ENCODE results near the gene PPP1R9A.

Gene PPP1R9A

DNA sequence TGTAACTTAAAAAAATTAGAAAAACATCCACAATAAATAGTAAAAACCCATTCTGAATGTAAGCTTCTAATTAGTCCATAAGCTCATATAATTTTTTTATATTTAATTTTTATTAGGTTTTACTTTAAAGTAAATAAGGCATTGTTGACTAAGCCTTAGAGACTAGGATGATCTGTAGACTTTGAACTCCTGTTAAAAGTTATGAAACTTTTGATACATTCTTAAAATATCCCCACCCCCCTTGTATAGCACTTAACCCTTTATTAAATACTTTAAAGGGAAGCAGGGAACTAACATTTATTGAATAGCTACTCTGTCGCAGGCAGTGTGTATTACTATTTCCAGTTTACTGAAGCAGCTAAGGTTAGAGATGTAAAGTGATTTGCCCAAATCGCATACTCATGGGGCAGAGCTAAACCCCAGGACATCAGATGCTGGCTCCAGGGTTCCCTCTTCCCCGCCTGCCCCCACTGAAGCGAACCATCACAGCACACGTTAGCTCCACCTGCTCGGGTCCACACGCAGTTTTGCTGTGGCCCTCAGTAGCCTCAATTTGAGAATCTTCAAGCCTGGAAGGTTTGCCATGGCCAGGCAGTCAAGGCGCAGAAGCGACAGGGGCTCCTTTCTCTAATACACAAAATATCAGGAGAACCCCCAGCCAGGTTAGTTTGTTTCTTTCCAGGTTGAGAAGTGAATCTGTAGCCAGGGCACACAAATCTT lies 416.2 kb downstream of the PPP1R9A start:
- DNase-seq = no peak

DNA sequence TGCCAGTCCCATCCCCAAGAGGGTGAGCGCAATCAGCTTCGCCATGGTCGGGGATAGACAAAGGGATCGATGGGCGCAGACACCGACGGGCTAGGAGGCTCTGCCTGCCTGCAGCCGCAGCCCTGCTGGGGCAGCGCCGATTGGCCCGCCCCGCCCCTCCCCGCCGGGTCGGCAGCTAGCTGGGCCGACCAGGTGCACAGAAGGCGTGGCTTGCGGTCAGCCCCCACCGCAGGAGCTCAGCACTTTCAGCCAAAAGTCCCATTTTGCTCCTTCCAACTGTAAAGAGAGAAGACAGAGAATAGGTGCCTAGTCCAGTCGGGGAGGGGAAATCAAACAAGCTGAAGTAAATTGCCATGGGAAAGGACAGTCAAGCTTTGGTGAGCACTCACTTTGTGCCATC lies 417.0 kb downstream of the PPP1R9A start, which contains the start of gene PON1:
PON1 (minus strand) TSS at position 102 of the 400 bp plus-strand sequence; CDS start at position 45, 57 bp downstream.
- no peak for DNase-seq

DNA sequence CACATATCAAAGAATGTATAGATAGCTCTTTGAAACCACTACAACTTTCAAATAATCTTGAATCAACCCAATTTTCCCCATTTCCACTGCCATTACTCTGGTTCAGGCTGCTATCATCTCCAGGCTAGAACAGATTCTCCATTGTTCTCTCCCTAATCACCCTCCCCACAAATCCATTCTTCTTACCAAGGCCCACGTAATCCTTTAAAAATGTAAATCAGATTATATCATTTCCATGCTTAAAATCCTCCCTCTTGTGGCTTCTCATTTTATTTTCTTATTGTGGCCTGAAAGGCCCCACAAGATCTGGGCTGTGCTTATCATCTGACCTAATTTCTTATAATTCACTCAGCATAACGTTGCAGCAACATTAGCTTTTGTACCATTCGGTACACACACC lies 420.0 kb downstream of the PPP1R9A start:
- no peak for DNase-seq

DNA sequence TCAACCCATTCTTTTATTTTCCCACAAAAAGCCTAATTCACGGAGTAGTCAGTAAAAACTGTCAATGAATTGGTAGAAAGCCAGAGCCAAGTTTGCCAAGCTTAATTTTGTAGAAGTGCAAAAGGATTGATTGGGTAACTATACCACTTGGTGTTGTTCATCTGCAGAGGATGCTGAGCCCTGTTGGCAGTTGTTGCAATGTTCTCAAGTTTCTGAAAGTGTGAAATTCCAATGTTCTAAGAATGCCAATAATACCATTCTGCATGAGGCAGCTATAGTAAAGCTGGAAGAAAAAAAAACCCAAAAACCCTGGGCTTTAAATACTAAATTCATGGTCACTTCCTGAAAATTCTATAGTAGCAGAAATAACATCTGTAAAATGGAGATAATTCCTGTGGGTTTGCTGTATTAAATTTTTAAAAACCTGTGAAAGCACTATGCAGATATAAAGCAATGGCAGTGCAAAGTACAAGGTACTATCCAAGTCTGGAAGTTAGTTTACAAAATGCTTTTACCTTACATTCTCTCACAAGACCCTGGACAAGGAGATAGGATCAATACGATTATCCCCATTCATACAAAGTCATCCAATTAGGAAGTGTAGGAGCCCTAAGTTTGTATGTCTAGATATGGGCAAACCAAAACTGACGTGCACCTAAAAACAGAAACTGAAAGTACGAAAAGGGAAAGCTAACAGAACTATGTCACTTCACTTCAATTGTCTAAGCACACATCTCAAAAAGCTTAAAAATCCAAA lies 423.0 kb downstream of the PPP1R9A start:
- DNase-seq = no peak

DNA sequence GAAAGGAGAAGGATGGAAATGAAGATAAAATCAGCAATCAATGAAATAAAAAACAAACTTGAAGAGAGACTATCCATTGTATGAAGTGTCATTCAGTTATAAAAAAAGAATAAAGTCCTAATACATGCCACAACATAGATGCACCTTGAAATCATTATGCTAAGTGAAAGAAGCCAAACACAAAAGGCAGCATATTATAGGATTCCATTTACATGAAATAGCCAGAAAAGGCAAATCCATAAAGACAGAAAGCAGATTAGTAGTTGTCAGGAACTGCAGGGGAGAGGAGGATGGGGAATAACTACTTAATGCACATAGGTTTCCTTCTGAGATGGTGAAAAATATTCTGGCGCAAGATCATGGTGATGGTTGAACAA lies 423.6 kb downstream of the PPP1R9A start:
- no peak for DNase-seq

DNA sequence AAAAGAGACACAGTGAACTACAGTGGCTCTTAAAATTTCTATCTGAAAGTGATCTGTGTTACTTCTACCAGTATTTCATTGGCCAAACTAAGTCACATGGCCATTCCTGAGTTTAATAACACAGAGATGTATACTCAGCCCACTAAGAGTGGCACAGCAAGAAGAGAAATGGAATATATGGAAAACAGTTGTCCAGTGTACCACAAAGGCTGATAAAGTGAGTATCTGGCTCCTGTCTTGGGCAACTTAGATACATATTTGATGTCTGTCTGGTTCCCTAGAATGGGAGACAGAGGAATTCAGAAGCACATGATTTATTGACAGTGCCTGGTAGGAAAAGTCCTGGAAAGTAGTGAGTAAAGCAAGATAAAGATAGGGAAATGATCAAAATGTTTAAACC lies 427.1 kb downstream of the PPP1R9A start:
- DNase-seq = no peak

DNA sequence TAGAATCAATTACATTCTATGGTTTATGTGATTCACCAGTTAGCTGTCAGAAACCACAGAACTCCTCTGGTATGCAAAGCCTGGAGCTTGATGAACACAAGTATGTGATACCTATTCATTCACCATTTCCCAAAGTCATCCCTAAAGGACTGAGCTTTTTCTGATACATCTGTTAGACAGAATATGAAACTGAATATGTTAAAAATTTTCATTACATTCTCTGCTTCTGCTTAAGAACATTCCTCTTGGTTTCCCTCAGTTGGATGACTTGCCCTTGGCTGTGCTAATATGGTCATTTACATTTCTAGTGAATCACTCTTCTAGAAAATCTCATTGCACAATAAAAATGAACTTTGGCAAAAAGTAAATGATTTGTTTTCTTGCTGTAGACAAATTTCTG lies 427.7 kb downstream of the PPP1R9A start:
- no peak for DNase-seq

DNA sequence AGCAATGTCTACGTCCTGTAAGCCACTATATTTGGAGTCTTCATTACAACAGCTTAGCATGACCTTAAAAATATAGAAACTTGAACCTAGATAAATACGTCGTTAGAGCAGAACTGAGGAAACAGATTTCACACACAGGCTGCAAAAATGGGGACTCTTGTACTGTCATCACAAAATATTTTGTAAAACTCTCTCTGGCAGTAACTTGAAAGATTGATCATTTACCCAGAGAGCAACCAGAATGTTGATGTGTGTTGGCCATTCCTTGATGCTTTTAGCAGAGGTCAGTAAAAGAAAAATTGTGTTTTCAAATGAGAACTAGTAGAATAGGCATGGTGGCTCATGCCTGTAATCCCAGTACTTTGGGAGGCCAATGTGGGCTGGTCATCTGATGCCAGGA lies 431.4 kb downstream of the PPP1R9A start:
- DNase-seq = no peak

DNA sequence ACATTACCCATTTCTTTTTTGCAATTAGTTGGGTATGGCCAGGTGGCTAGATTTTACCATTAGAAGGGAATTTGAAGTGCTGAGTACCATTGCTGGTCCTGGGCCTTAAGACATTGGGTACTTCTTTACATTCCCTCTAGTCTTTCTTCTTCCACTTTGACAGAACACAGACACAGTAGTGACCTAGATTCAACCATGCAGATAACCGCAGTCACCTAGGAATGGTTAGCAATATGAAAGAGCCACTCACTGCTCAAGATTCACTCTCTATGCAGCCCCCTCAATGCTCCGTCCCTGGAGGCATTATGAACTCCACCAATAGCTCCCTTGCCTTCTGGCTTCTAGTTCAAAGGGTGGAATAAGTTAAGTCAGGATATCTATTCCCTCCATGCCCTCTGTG lies 433.1 kb downstream of the PPP1R9A start:
- DNase-seq = no peak

DNA sequence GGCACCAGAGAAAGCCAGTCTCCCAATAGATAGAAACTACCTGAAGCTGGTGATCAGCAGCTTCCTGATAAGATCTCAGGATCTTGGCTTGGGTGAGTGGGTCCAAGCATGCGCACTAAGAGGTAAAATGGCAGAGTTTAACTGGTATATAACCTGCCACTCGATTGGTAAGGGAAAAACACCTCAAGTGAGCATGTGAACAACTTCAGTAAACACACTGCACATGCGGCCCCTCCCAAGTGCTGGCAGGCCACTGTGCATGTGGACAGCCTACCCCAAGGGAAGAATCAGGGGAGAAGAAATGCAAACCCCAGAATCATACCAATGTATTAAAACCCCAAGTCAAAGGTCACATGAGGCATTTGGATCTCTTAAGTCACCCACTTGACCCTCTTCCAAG lies 434.6 kb downstream of the PPP1R9A start:
- DNase-seq = no peak

DNA sequence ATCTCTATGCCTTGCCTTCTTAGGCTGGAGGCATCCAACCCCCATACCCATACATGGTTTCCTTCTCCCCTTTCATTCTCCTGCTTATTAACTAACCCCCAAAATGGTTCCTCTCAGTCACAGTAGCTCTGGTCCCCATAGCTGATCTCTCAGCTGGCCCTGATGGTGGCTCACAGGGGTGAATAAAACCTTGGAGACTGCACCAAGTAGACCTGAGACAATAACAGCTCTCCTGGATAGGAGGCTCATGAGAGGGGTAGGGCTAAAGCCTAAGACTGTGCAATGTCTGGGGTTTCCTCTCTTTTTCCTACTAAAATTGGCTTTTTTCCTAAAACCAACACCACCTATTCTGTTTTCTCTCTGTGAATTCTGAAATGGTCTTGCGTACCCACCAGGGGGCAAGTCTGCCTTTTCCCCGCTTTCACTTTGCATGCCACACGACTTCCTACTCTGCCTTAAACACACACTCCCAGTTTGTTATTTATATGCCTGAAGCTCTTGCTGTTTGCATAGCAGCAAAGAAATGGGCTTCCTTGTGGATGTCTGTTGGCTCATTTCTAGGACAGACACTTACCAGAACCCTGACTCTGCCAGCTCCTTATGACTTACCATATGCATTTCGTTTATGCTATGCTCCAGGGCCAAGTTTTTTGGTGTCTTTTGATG lies 435.4 kb downstream of the PPP1R9A start:
- DNase-seq = no peak

Measured in NK-92 treated with Interleukin-12 subunit alpha and Interleukin-12 subunit beta, amount 100 ng/mL, for 24 hours (cell line).